PC-9 (cell line): ENCODE results near the gene MOB1A. TPM values are rescaled to one million over a fixed set of nuclear protein-coding genes. Genes with fewer than 3 reads are reported as not detected.

Source experiments
- BruUV-seq: library from RNA; stranded (reverse); fragments of 400-500 nt; replicated peaks from 2 replicates; lab custom pipeline; 2021; lab: Mats Ljungman, UMichigan
- CTCF ChIA-PET: fragments of 300-600 bp; sonication (Branson Sonifier 250); formaldehyde crosslinking; loops from one replicate; lab custom pipeline; 2022; ENCODE audit warnings: antibody characterized with exemption; lab: Charles Lee
- POLR2A ChIA-PET: fragments of 300-600 bp; sonication (Branson Sonifier 250); formaldehyde crosslinking; loops from one replicate; lab custom pipeline; 2022; ENCODE audit warnings: antibody characterized with exemption; ENCODE audit not compliant: unreplicated experiment; lab: Charles Lee
- DNase-seq, 2 experiments: peaks; one replicate each; pipeline versions ENCODE4 v3.0.0 to v3.0.0-alpha.2; 2015 to 2022; ENCODE audit warnings: mixed read lengths in 1 of 2
- H2AFZ ChIP-seq: fragments of 200-600 bp; sonication (generic); 2 replicates; pipeline ENCODE4 v1.8.1; 2017; ENCODE audit warnings: antibody characterized with exemption
- H3F3A ChIP-seq: fragments of 200-600 bp; sonication (generic); 2 replicates; pipeline ENCODE4 v1.8.1; 2017; ENCODE audit warnings: antibody characterized with exemption, mild to moderate bottlenecking, low read depth; ENCODE audit not compliant: insufficient read depth
- H3K27ac ChIP-seq: fragments of 200-600 bp; sonication (generic); 2 replicates; pipeline ENCODE4 v1.6.1; 2016; ENCODE audit warnings: mixed run types
- H3K27me3 ChIP-seq: fragments of 200-600 bp; sonication (generic); 2 replicates; pipeline ENCODE4 v1.6.1; 2016; ENCODE audit warnings: low read depth, mixed run types; ENCODE audit not compliant: insufficient read depth
- H3K36me3 ChIP-seq: fragments of 200-600 bp; sonication (generic); 2 replicates; pipeline ENCODE4 v1.6.1; 2016; ENCODE audit warnings: low read depth, mixed run types
- H3K4me1 ChIP-seq: fragments of 200-600 bp; sonication (generic); replicated peaks from 2 replicates; pipeline ENCODE4 v1.6.1; 2016; ENCODE audit warnings: mixed run types; ENCODE audit not compliant: insufficient read depth
- H3K4me2 ChIP-seq: fragments of 200-600 bp; sonication (generic); 2 replicates; pipeline ENCODE4 v1.6.1; 2017; ENCODE audit warnings: mixed run types
- H3K4me3 ChIP-seq: fragments of 200-600 bp; sonication (generic); 2 replicates; pipeline ENCODE4 v1.6.1; 2016; ENCODE audit warnings: mixed run types
- H3K79me2 ChIP-seq: fragments of 200-600 bp; sonication (generic); 2 replicates; pipeline ENCODE4 v1.6.1; 2017; ENCODE audit warnings: low read depth, mixed run types
- H3K9me2 ChIP-seq: fragments of 200-600 bp; sonication (generic); 2 replicates; pipeline ENCODE4 v1.8.1; 2017; ENCODE audit warnings: mild to moderate bottlenecking; ENCODE audit not compliant: insufficient read depth
- H3K9me3 ChIP-seq: fragments of 200-600 bp; sonication (generic); 2 replicates; pipeline ENCODE4 v1.8.1; 2016; ENCODE audit warnings: low read depth; ENCODE audit not compliant: insufficient read depth
- H4K20me1 ChIP-seq: fragments of 200-600 bp; sonication (generic); 2 replicates; pipeline ENCODE4 v1.8.1; 2017; ENCODE audit not compliant: insufficient read depth
- CTCF ChIP-seq: fragments of 200-600 bp; sonication (generic); conservative IDR thresholded peaks from 2 replicates; pipeline ENCODE4 v1.6.1; 2017; ENCODE audit warnings: mixed run types, antibody characterized with exemption, mild to moderate bottlenecking, moderate library complexity
- EZH2 ChIP-seq: fragments of 200-600 bp; sonication (generic); IDR thresholded peaks from 2 replicates; pipeline ENCODE4 v1.8.0; 2017; ENCODE audit warnings: antibody characterized with exemption, low read depth
- intact Hi-C: fragments of 100-400 bp; cut with micrococcal nuclease; formaldehyde crosslinking; loops from one replicate; pipeline ENCODE4 v1.10.0; 2022; ENCODE audit not compliant: unreplicated experiment
- total RNA-seq: library from RNA; stranded (reverse); gene quantifications from 2 replicates; pipeline ENCODE4 v1.2.3, GENCODE V29; 2021

Gene MOB1A
- total RNA-seq, 1 experiment from 2014 or later: 143 TPM

- DNase-seq: no peak
- CTCF ChIA-PET: no interaction called here
Observed at GRCh38 chr2:74162951-74163350, 15.7 kb downstream of the MOB1A start.

GRCh38 chr2:74155830-74156229 lies 22.8 kb downstream of the MOB1A start:
- Histone ChIP-seq H3K27me3 (no peaks in the 10 kb centered on the region), H3K4me2 (no peak overlapping the region), H3K36me3 (peaks cover 44% of the 10 kb centered on the region), H3K9me3 (no peaks in the 10 kb centered on the region), H3K27ac (no peak overlapping the region), H3K4me3 (no peak overlapping the region), H3K4me1 (no peaks in the 10 kb centered on the region), H4K20me1 (peaks cover 21% of the 10 kb centered on the region; the same call in 1 of the 2 replicates), H3K79me2 (no peaks in the 10 kb centered on the region), H3K9me2 (no peaks in the 10 kb centered on the region), H2AFZ (no peak overlapping the region), H3F3A (peaks cover 30% of the 10 kb centered on the region; the same call in 1 of the 2 replicates)
- TF ChIP-seq CTCF (no peak), EZH2 (no peak)
- intact Hi-C loops: no loop called here
- CTCF ChIA-PET: no interaction called here
- BruUV-seq: no TSS peak
- no peak for DNase-seq
- POLR2A ChIA-PET: interaction anchor here (0.9 kb wide), 1 partner anchor 327 kb away, joined by 4 read pairs; no protein-coding TSS in a partner anchor

More at GRCh38 chr2:74162951-74163350, 15.7 kb downstream of the MOB1A start:
- Histone ChIP-seq H3K36me3 (peaks cover 60% of the 10 kb centered on the region), H3F3A (peaks cover 10% of the 10 kb centered on the region; the same call in 1 of the 2 replicates), H4K20me1 (peaks cover 48% of the 10 kb centered on the region), H3K4me3 (no peak overlapping the region), H3K9me3 (no peaks in the 10 kb centered on the region; the same call in 1 of the 2 replicates), H3K9me2 (no peaks in the 10 kb centered on the region), H3K27ac (no peak overlapping the region), H3K27me3 (no peaks in the 10 kb centered on the region), H3K79me2 (peaks cover 14% of the 10 kb centered on the region; the same call in 1 of the 2 replicates), H3K4me2 (no peak overlapping the region), H3K4me1 (no peaks in the 10 kb centered on the region), H2AFZ (no peak overlapping the region)
- POLR2A ChIA-PET: no interaction called here
- no peak for TF ChIP-seq EZH2
- TF ChIP-seq CTCF: no peak
- intact Hi-C loops: no loop called here
- BruUV-seq: no TSS peak

DNA sequence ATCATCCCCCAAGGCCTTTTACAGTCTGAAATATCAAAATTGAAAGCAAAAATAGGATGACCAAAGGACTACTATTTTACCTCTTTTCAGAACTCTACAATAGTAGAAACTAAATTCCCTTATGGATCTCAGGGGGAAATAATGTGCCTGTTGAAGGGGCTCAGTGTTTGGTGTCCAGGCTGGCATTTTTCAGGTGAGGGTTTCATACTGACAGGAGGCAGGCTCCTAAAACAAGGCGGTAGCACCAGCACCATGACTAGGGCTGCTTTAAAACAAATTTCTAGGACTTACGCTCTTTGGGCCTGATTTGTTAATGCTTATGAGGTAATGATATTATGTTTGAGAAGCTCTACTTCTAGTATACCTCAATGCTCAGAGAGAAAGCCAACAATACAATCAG lies 25.7 kb downstream of the MOB1A start:
- 0 out of 2 replicates have a peak, but pooled peaks cover 12% of the 10 kb centered on the region for H4K20me1 ChIP-seq
- H3F3A ChIP-seq: peaks cover 43% of the 10 kb centered on the region
- no peak for TF ChIP-seq EZH2
- TF ChIP-seq CTCF: no peak
- BruUV-seq: no TSS peak
- no peaks in the 10 kb centered on the region for H3K27me3 ChIP-seq
- no peak overlapping the region for H2AFZ ChIP-seq
- H3K4me3 ChIP-seq: no peak overlapping the region
- H3K79me2 ChIP-seq: no peaks in the 10 kb centered on the region
- CTCF ChIA-PET: interaction anchor here (0.6 kb wide), 1 partner anchor 97 kb away, joined by 4 read pairs; no protein-coding TSS in a partner anchor
- no peak overlapping the region for H3K4me2 ChIP-seq
- H3K9me2 ChIP-seq: no peaks in the 10 kb centered on the region
- H3K36me3 ChIP-seq: peaks cover 28% of the 10 kb centered on the region; the same call in 1 of the 2 replicates
- H3K9me3 ChIP-seq: no peaks in the 10 kb centered on the region
- intact Hi-C loops: no loop called here
- DNase-seq: no peak
- POLR2A ChIA-PET: interaction anchor here (0.6 kb wide), 1 partner anchor 1081 kb away, joined by 3 read pairs; the partner anchor contains the start of gene SFXN5
- no peak overlapping the region for H3K27ac ChIP-seq
- H3K4me1 ChIP-seq: no peaks in the 10 kb centered on the region
